HCT116 (cell line): Measurements from ENCODE around the gene SELENOM. TPM values are rescaled to one million over a fixed set of nuclear protein-coding genes. Genes with fewer than 3 reads are reported as not detected.

Experiments used
- ATAC-seq: fragments of 200-7000 bp; cut with Tn5 transposase; 2 replicates; pipeline ENCODE4 v1.9.1; 2020; ENCODE audit warnings: mild to moderate bottlenecking, moderate library complexity
- BruUV-seq: library from RNA; stranded (reverse); fragments of 400-500 nt; replicated peaks from 2 replicates; lab custom pipeline; 2021; lab: Mats Ljungman, UMichigan
- CTCF ChIA-PET: fragments of 300-600 bp; sonication (Branson Sonifier 250); formaldehyde crosslinking; loops from one replicate; lab custom pipeline; 2021; ENCODE audit warnings: antibody characterized with exemption; lab: Charles Lee
- POLR2A ChIA-PET: fragments of 300-600, 350-600 bp; sonication (Branson Sonifier 250); formaldehyde crosslinking; loops from one replicate; lab custom pipeline; 2021; ENCODE audit warnings: antibody characterized with exemption; lab: Charles Lee
- RAD21 ChIA-PET, 2 experiments: fragments of 300-600 bp; sonication (Branson Sonifier 250); formaldehyde crosslinking; loops; one replicate each; lab custom pipeline; 2023; ENCODE audit warnings: low total read pairs in 2 of 2; ENCODE audit not compliant: uncharacterized antibody in 2 of 2, unreplicated experiment in 2 of 2, low non-redundant PET in 1 of 2; lab: Charles Lee
- DNase-seq: peaks from one replicate; pipeline ENCODE4 v3.0.0-alpha.2; 2010; ENCODE audit warnings: low read depth, low spot score
- H2AFZ ChIP-seq: fragments of 200-600 bp; shearing (Covaris generic), sonication (generic); 2 replicates; pipeline ENCODE4 v1.6.1; 2017; ENCODE audit warnings: low read depth, mixed run types, mixed read lengths, antibody characterized with exemption, low read length; ENCODE audit not compliant: poor library complexity, severe bottlenecking
- H3K27ac ChIP-seq: 2 replicates; pipeline ENCODE4 v1.5.1; 2012; ENCODE audit warnings: low read depth, low read length
- H3K27me3 ChIP-seq: fragments of 200-600 bp; sonication (generic); 2 replicates; pipeline ENCODE4 v1.6.1; 2016; ENCODE audit warnings: mixed run types, low read length, mixed read lengths; ENCODE audit not compliant: insufficient read depth
- H3K36me3 ChIP-seq, 2 experiments: fragments of 200-500 bp in 1 of 2; fragments of 200-600 bp in 1 of 2; sonication (Bioruptor generic) in 1 of 2; sonication (generic) in 1 of 2; 2 replicates each; pipeline versions ENCODE4 v1.5.1 to v1.6.1; 2014 to 2016; ENCODE audit warnings: low read length in 2 of 2, inconsistent platforms in 1 of 2, mixed read lengths in 1 of 2, mixed run types in 1 of 2; ENCODE audit not compliant: insufficient read depth in 2 of 2, control insufficient read depth in 1 of 2
- H3K4me1 ChIP-seq, 2 experiments: fragments of 200-600 bp in 1 of 2; sonication (generic) in 1 of 2; 2 replicates each; pipeline versions ENCODE4 v1.5.1 to v1.6.1; 2012 to 2017; ENCODE audit warnings: low read length in 2 of 2, inconsistent platforms in 1 of 2, mild to moderate bottlenecking in 1 of 2, mixed read lengths in 1 of 2, mixed run types in 1 of 2, moderate library complexity in 1 of 2; ENCODE audit not compliant: insufficient read depth in 2 of 2, control insufficient read depth in 1 of 2
- H3K4me2 ChIP-seq: fragments of 200-600 bp; sonication (generic); 2 replicates; pipeline ENCODE4 v1.6.1; 2017; ENCODE audit warnings: mixed run types, low read length, mixed read lengths
- H3K4me3 ChIP-seq, 2 experiments: fragments of 200-600 bp in 1 of 2; sonication (generic) in 1 of 2; replicated peaks in 1 of 2; 2 replicates each; pipeline ENCODE4 v1.5.1; 2011 to 2016; ENCODE audit warnings: low read length in 2 of 2, control low read depth in 1 of 2, low read depth in 1 of 2, mild to moderate bottlenecking in 1 of 2, mixed read lengths in 1 of 2, mixed run types in 1 of 2
- H3K79me2 ChIP-seq: fragments of 200-600 bp; sonication (generic); 2 replicates; pipeline ENCODE4 v1.6.1; 2017; ENCODE audit warnings: mild to moderate bottlenecking, mixed run types, low read length, moderate library complexity, mixed read lengths; ENCODE audit not compliant: insufficient read depth
- H3K9ac ChIP-seq: fragments of 200-600 bp; sonication (generic); 2 replicates; pipeline ENCODE4 v1.6.1; 2016; ENCODE audit warnings: low read length, mixed read lengths
- H3K9me2 ChIP-seq: fragments of 200-600 bp; sonication (generic), shearing (Covaris generic); 2 replicates; pipeline ENCODE4 v1.6.1; 2017; ENCODE audit warnings: mixed run types, mild to moderate bottlenecking, moderate library complexity; ENCODE audit not compliant: insufficient read depth
- H3K9me3 ChIP-seq, 2 experiments: fragments of 200-500 bp in 1 of 2; fragments of 200-600 bp in 1 of 2; sonication (Bioruptor generic) in 1 of 2; sonication (generic) in 1 of 2; 2 replicates each; pipeline ENCODE4 v1.6.1; 2014 to 2017; ENCODE audit warnings: low read length in 2 of 2, mixed read lengths in 2 of 2, inconsistent platforms in 1 of 2, low read depth in 1 of 2, mild to moderate bottlenecking in 1 of 2, mixed run types in 1 of 2, moderate library complexity in 1 of 2; ENCODE audit not compliant: control insufficient read depth in 1 of 2, insufficient read depth in 1 of 2
- H4K20me1 ChIP-seq: fragments of 200-600 bp; sonication (generic), shearing (Covaris generic); 2 replicates; pipeline ENCODE4 v1.6.1; 2017; ENCODE audit warnings: mixed run types, mild to moderate bottlenecking, moderate library complexity; ENCODE audit not compliant: insufficient read depth
- EGR1 ChIP-seq: IDR thresholded peaks from 2 replicates; pipeline ENCODE4 v1.6.1; 2012; ENCODE audit warnings: low read depth
- POLR2A ChIP-seq: IDR thresholded peaks from 2 replicates; pipeline ENCODE4 v1.7.0; 2011; ENCODE audit warnings: borderline replicate concordance; ENCODE audit not compliant: insufficient read depth, insufficient read length; ENCODE audit errors: extremely low read depth
- SIN3A ChIP-seq: IDR thresholded peaks from 2 replicates; pipeline ENCODE4 v1.6.1; 2012; ENCODE audit warnings: low read depth
- YY1 ChIP-seq: IDR thresholded peaks from 2 replicates; pipeline ENCODE4 v1.6.1; 2011; ENCODE audit warnings: low read length, low read depth, moderate library complexity, mild to moderate bottlenecking; ENCODE audit not compliant: insufficient replicate concordance; ENCODE audit errors: extremely low read depth
- ZFX ChIP-seq: fragments of 450-650 bp; IDR thresholded peaks from 2 replicates; pipeline ENCODE4 v1.6.1; 2017
- intact Hi-C: fragments of 100-400 bp; cut with micrococcal nuclease; formaldehyde crosslinking; loops from 2 replicates; pipeline ENCODE4 v1.10.0; 2022
- total RNA-seq: library from RNA; stranded (reverse); gene quantifications from one replicate; pipeline ENCODE4 v1.2.1, GENCODE V29; 2021; ENCODE audit not compliant: unreplicated experiment
- TF ChIP-seq, protein P1 (sequence below): IDR thresholded peaks from 2 replicates; pipeline ENCODE4 v1.6.1; 2011; ENCODE audit warnings: mild to moderate bottlenecking, low read length, moderate library complexity; ENCODE audit not compliant: insufficient replicate concordance; ENCODE audit errors: extremely low read depth

Gene SELENOM
- total RNA-seq, 1 experiment from 2014 or later = 65.6 TPM

GRCh38 chr22:31122532-31123291, 15.3 kb upstream of the SELENOM start, which contains the start of gene INPP5J (continued):
- TF ChIP-seq EGR1 = no peak
- no peak for TF ChIP-seq SIN3A
- peak; percentile 53 for TF ChIP-seq POLR2A
- TF ChIP-seq YY1 = no peak

GRCh38 chr22:31122196-31122531, 14.8 kb upstream of the SELENOM start:
- H3K9ac ChIP-seq = no peak overlapping the region
- peak; percentile 33 for ATAC-seq
- no TSS peak for BruUV-seq
- CTCF ChIA-PET = interaction anchor here (0.7 to 2.5 kb wide), 2 partner anchors 13 to 15 kb away, joined by 3 to 12 read pairs; partner anchors contain the start of gene SELENOM
- intact Hi-C loops = no loop called here
- peak overlapping the region; percentile 81 for H3K4me2 ChIP-seq
- 0 out of 2 replicates have a peak, but pooled peaks have one; percentile 15 for TF ChIP-seq ZFX
- TF ChIP-seq, protein P1, sequence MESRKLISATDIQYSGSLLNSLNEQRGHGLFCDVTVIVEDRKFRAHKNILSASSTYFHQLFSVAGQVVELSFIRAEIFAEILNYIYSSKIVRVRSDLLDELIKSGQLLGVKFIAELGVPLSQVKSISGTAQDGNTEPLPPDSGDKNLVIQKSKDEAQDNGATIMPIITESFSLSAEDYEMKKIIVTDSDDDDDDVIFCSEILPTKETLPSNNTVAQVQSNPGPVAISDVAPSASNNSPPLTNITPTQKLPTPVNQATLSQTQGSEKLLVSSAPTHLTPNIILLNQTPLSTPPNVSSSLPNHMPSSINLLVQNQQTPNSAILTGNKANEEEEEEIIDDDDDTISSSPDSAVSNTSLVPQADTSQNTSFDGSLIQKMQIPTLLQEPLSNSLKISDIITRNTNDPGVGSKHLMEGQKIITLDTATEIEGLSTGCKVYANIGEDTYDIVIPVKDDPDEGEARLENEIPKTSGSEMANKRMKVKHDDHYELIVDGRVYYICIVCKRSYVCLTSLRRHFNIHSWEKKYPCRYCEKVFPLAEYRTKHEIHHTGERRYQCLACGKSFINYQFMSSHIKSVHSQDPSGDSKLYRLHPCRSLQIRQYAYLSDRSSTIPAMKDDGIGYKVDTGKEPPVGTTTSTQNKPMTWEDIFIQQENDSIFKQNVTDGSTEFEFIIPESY = no peak
- TF ChIP-seq, all 23 proteins: peak for 1
- no peaks in the 10 kb centered on the region for H3K27me3 ChIP-seq
- no peak for DNase-seq
- ChIA-PET POLR2A (interaction anchor here (0.9 to 1.5 kb wide), 2 partner anchors 14 to 41 kb away, joined by 3 to 6 read pairs; partner anchors contain the start of genes SELENOM and SMTN), RAD21 (no interaction called here)
- no peaks in the 10 kb centered on the region for H3K79me2 ChIP-seq
- no peaks in the 10 kb centered on the region for H4K20me1 ChIP-seq
- H3K4me3 ChIP-seq = peak overlapping the region in 1 of 2 experiments; percentile 70; a peak in 3 of 4 replicates
- no peaks in the 10 kb centered on the region for H3K9me3 ChIP-seq
- H3K27ac ChIP-seq = peak overlapping the region; percentile 47; the same call in 1 of the 2 replicates
- H3K36me3 ChIP-seq = no peaks in the 10 kb centered on the region
- peaks cover 9 to 20% of the 10 kb centered on the region in 2 experiments for H3K4me1 ChIP-seq
- H3K9me2 ChIP-seq = no peaks in the 10 kb centered on the region
- H2AFZ ChIP-seq = no peak overlapping the region
